ENCODE data around the gene ENG. TPM values are rescaled to one million over a fixed set of nuclear protein-coding genes. Genes with fewer than 3 reads are reported as not detected.
A peak's percentile ranks its signal among the peaks of the same experiment; 100 is the strongest.

The ENG gene
- polyA plus RNA-seq, 2 donors = 11.1 to 17.9 TPM

DNA sequence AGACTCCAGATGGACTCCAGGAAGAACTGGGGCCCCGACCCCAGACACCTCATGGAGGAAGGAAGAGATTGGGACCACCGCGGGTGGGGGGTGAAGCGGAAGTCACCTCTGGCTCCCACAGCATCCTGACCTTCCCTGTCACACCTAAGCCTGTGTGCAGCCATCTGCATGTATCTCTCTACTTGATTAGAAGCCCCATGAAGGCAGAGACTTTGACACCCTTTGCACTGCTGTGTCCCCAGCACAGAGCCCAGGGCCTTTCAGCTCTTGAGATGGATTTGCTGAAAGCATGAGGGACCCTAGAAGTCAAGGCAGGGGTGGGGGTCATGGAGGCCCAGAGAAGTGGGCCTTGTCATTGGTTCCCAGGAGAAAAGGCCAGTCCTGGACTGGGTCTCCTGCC lies 2.8 kb upstream of the ENG start:
- H3K27me3 ChIP-seq (ENCODE audit: control insufficient read depth in 1 of 2, insufficient read depth in 2 of 2, low read length in 2 of 2) = no peaks in the 10 kb centered on the region
- no peak overlapping the region for H3K27ac ChIP-seq (ENCODE audit: low read depth in 2 of 2, low read length in 1 of 2)
- no peaks in the 10 kb centered on the region for H3K9me3 ChIP-seq (ENCODE audit: control insufficient read depth in 2 of 2, insufficient read depth in 1 of 2, low read depth in 1 of 2, low read length in 1 of 2)
- H3K4me3 ChIP-seq (ENCODE audit: low read depth in 1 of 2, low read length in 2 of 2) = no peak overlapping the region
- peaks cover 0 to 4% of the 10 kb centered on the region in 2 donors for H3K4me1 ChIP-seq (ENCODE audit: control insufficient read depth in 2 of 2, insufficient read depth in 2 of 2, low read length in 1 of 2)
- WGBS, 2 donors = 48 to 63% methylated on average over 4 of the region's 4 CpGs
- no peaks in the 10 kb centered on the region for H3K36me3 ChIP-seq (ENCODE audit: control insufficient read depth in 2 of 2, insufficient read depth in 2 of 2, low read length in 1 of 2)

- no peaks in the 10 kb centered on the region for H3K27me3 ChIP-seq (ENCODE audit: control insufficient read depth in 1 of 2, insufficient read depth in 2 of 2, low read length in 2 of 2)
- no peak overlapping the region for H3K27ac ChIP-seq (ENCODE audit: low read depth in 2 of 2, low read length in 1 of 2)
- no peak overlapping the region for H3K4me3 ChIP-seq (ENCODE audit: low read depth in 1 of 2, low read length in 2 of 2)
- no peaks in the 10 kb centered on the region for H3K9me3 ChIP-seq (ENCODE audit: control insufficient read depth in 2 of 2, insufficient read depth in 1 of 2, low read depth in 1 of 2, low read length in 1 of 2)
- H3K4me1 ChIP-seq (ENCODE audit: control insufficient read depth in 2 of 2, insufficient read depth in 2 of 2, low read length in 1 of 2) = peaks cover 0 to 4% of the 10 kb centered on the region in 2 donors
- WGBS, 2 donors = 84 to 89% methylated on average over 8 of the region's 8 CpGs
- no peaks in the 10 kb centered on the region for H3K36me3 ChIP-seq (ENCODE audit: control insufficient read depth in 2 of 2, insufficient read depth in 2 of 2, low read length in 1 of 2)
Observed at GRCh38 chr9:127856729-127857116, 2.3 kb upstream of the ENG start.

DNA sequence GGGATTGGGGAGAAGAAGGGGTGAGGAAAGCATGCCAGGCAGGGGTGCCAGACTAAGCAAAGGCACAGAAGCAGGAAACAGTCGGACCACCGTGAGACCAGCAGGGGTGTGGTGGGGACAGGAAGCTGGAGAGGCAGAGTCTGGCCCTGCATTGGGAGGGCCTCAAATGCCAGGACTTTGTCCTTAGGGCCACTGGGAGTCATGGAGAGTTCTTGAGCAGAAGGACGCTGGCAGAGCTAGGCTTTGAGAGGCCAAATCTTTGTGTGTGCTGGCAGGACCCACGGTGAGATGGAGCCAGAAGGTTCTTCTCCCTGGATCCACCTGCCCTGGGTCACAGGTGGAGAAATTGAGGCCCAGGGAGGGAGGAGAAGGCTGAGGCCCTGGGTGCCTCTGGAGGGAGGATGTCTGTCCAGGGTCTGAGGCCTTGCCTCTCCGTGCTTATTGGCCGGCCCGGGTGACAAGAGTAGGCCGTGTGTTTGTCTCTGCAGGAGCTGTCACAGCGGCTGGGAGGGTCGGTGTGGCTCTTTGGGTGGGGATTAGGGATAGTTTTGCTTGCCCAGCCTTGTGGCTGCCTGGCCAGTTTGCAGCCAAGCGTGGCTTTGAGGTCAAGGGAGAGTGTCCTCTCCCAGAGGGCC lies 1.8 kb upstream of the ENG start:
- Histone ChIP-seq H3K4me3 (ENCODE audit: low read depth in 1 of 2, low read length in 2 of 2) (no peak overlapping the region), H3K36me3 (ENCODE audit: control insufficient read depth in 2 of 2, insufficient read depth in 2 of 2, low read length in 1 of 2) (no peaks in the 10 kb centered on the region), H3K9me3 (ENCODE audit: control insufficient read depth in 2 of 2, insufficient read depth in 1 of 2, low read depth in 1 of 2, low read length in 1 of 2) (no peaks in the 10 kb centered on the region), H3K27ac (ENCODE audit: low read depth in 2 of 2, low read length in 1 of 2) (no peak overlapping the region), H3K27me3 (ENCODE audit: control insufficient read depth in 1 of 2, insufficient read depth in 2 of 2, low read length in 2 of 2) (no peaks in the 10 kb centered on the region), H3K4me1 (ENCODE audit: control insufficient read depth in 2 of 2, insufficient read depth in 2 of 2, low read length in 1 of 2) (peaks cover 0 to 4% of the 10 kb centered on the region in 2 donors)
- 76 to 77% methylated on average over 11 of the region's 11 CpGs for WGBS, 2 donors

DNA sequence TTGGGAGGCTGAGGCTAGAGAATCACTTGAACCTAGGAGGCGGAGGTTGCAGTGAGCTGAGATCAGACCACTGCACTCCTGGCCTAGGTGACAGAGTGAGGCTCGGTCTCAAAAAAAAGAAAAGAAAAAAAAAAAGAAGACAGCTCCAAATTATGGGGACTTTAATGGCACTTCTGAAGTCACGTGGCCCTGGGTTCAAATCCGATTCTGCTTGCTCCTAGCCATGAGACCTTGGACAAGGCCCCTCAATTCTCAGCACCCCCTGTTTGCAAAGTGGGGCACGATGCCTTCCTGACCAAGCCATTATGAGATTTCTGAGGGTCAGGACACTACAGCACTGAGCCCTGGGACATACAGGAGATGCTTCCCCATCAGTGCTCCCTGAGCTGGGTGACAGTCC lies 1.1 kb upstream of the ENG start:
- Histone ChIP-seq H3K36me3 (ENCODE audit: control insufficient read depth in 2 of 2, insufficient read depth in 2 of 2, low read length in 1 of 2) (no peaks in the 10 kb centered on the region), H3K27ac (ENCODE audit: low read depth in 2 of 2, low read length in 1 of 2) (no peak overlapping the region), H3K4me1 (ENCODE audit: control insufficient read depth in 2 of 2, insufficient read depth in 2 of 2, low read length in 1 of 2) (peaks cover 0 to 4% of the 10 kb centered on the region in 2 donors), H3K9me3 (ENCODE audit: control insufficient read depth in 2 of 2, insufficient read depth in 1 of 2, low read depth in 1 of 2, low read length in 1 of 2) (no peaks in the 10 kb centered on the region), H3K27me3 (ENCODE audit: control insufficient read depth in 1 of 2, insufficient read depth in 2 of 2, low read length in 2 of 2) (no peaks in the 10 kb centered on the region), H3K4me3 (ENCODE audit: low read depth in 1 of 2, low read length in 2 of 2) (no peak overlapping the region)
- WGBS, 2 donors = 92 to 93% methylated on average over 5 of the region's 5 CpGs

GRCh38 chr9:127854960-127855359 lies 502 bp upstream of the ENG start:
- H3K4me1 ChIP-seq (ENCODE audit: control insufficient read depth in 2 of 2, insufficient read depth in 2 of 2, low read length in 1 of 2) = peaks cover 0 to 4% of the 10 kb centered on the region in 2 donors
- H3K9me3 ChIP-seq (ENCODE audit: control insufficient read depth in 2 of 2, insufficient read depth in 1 of 2, low read depth in 1 of 2, low read length in 1 of 2) = no peaks in the 10 kb centered on the region
- H3K27me3 ChIP-seq (ENCODE audit: control insufficient read depth in 1 of 2, insufficient read depth in 2 of 2, low read length in 2 of 2) = no peaks in the 10 kb centered on the region
- H3K4me3 ChIP-seq (ENCODE audit: low read depth in 1 of 2, low read length in 2 of 2) = no peak overlapping the region
- H3K27ac ChIP-seq (ENCODE audit: low read depth in 2 of 2, low read length in 1 of 2) = peak overlapping the region; percentile 6 to 73
- H3K36me3 ChIP-seq (ENCODE audit: control insufficient read depth in 2 of 2, insufficient read depth in 2 of 2, low read length in 1 of 2) = no peaks in the 10 kb centered on the region
- 70 to 73% methylated on average over 11 of the region's 11 CpGs for WGBS, 2 donors

- H3K4me1 ChIP-seq (ENCODE audit: control insufficient read depth in 2 of 2, insufficient read depth in 2 of 2, low read length in 1 of 2) = peaks cover 0 to 4% of the 10 kb centered on the region in 2 donors
- 52 to 57% methylated on average over 13 of the region's 13 CpGs for whole genome bisulfite sequencing, 2 donors
- peaks cover 0 to 5% of the 10 kb centered on the region in 2 donors for H3K9me3 ChIP-seq (ENCODE audit: control insufficient read depth in 2 of 2, insufficient read depth in 1 of 2, low read depth in 1 of 2, low read length in 1 of 2)
Observed at GRCh38 chr9:127853312-127854183, 910 bp downstream of the ENG start.

GRCh38 chr9:127852829-127853228 lies 1.6 kb downstream of the ENG start:
- peaks cover 0 to 4% of the 10 kb centered on the region in 2 donors for H3K4me1 ChIP-seq (ENCODE audit: control insufficient read depth in 2 of 2, insufficient read depth in 2 of 2, low read length in 1 of 2)
- H3K27ac ChIP-seq (ENCODE audit: low read depth in 2 of 2, low read length in 1 of 2) = peak overlapping the region; percentile 8 to 73
- H3K27me3 ChIP-seq (ENCODE audit: control insufficient read depth in 1 of 2, insufficient read depth in 2 of 2, low read length in 2 of 2) = no peaks in the 10 kb centered on the region
- H3K9me3 ChIP-seq (ENCODE audit: control insufficient read depth in 2 of 2, insufficient read depth in 1 of 2, low read depth in 1 of 2, low read length in 1 of 2) = peaks cover 0 to 6% of the 10 kb centered on the region in 2 donors
- no peaks in the 10 kb centered on the region for H3K36me3 ChIP-seq (ENCODE audit: control insufficient read depth in 2 of 2, insufficient read depth in 2 of 2, low read length in 1 of 2)
- WGBS, 2 donors = 74 to 80% methylated on average over 9 of the region's 9 CpGs
- H3K4me3 ChIP-seq (ENCODE audit: low read depth in 1 of 2, low read length in 2 of 2) = peak overlapping the region; percentile 20 to 56

More at GRCh38 chr9:127853312-127854183, 910 bp downstream of the ENG start:
- H3K4me3 ChIP-seq (ENCODE audit: low read depth in 1 of 2, low read length in 2 of 2) = peak overlapping the region; percentile 29 to 56
- no peaks in the 10 kb centered on the region for H3K36me3 ChIP-seq (ENCODE audit: control insufficient read depth in 2 of 2, insufficient read depth in 2 of 2, low read length in 1 of 2)
- H3K27me3 ChIP-seq (ENCODE audit: control insufficient read depth in 1 of 2, insufficient read depth in 2 of 2, low read length in 2 of 2) = no peaks in the 10 kb centered on the region
- peak overlapping the region; percentile 73 to 75 for H3K27ac ChIP-seq (ENCODE audit: low read depth in 2 of 2, low read length in 1 of 2)

- no peak overlapping the region for H3K4me3 ChIP-seq (ENCODE audit: low read depth in 1 of 2, low read length in 2 of 2)
- peaks cover 0 to 8% of the 10 kb centered on the region in 2 donors for H3K4me1 ChIP-seq (ENCODE audit: control insufficient read depth in 2 of 2, insufficient read depth in 2 of 2, low read length in 1 of 2)
- H3K27ac ChIP-seq (ENCODE audit: low read depth in 2 of 2, low read length in 1 of 2) = no peak overlapping the region
- WGBS, 2 donors = 87 to 88% methylated on average over 17 of the region's 17 CpGs
- peaks cover 0 to 6% of the 10 kb centered on the region in 2 donors for H3K9me3 ChIP-seq (ENCODE audit: control insufficient read depth in 2 of 2, insufficient read depth in 1 of 2, low read depth in 1 of 2, low read length in 1 of 2)
- H3K27me3 ChIP-seq (ENCODE audit: control insufficient read depth in 1 of 2, insufficient read depth in 2 of 2, low read length in 2 of 2) = no peaks in the 10 kb centered on the region
- H3K36me3 ChIP-seq (ENCODE audit: control insufficient read depth in 2 of 2, insufficient read depth in 2 of 2, low read length in 1 of 2) = no peaks in the 10 kb centered on the region
Observed at GRCh38 chr9:127850286-127850830, 4.1 kb downstream of the ENG start.

DNA sequence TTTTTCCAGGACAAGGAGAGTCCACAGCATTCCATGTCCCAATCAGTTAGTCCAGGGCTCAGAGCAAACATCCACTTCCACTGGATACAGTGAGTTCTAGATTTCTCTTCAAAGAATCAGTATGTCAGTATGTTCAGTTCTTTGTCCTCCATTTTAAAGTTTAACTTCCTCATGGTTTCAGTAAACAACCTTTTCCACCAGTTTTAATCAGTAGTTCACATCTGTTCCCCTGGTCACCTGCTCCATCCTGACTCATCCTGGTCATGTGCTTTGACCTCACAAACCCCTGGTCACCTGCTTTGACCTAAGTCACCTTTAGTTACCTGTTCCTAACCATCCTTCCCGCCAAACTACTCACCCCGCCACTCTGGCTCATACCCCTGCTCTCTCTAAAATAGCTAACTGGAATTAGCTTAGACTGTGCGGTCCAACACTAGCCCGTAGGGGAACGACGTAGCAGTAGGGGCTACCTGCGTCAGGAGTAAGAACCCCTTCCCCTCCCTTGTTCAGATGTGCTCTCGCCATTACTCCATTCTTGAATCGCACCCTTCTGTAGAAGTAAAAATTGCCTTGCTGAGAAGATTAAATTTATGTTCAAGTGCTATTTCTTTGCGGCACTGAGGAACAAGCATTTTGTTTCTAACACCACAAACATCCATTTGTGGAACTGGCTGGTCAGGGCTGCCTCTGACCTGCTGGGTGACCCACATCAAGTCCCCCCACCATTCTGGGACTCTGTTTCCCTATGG lies 5.5 kb downstream of the ENG start:
- Histone ChIP-seq H3K4me1 (ENCODE audit: control insufficient read depth in 2 of 2, insufficient read depth in 2 of 2, low read length in 1 of 2) (peaks cover 2 to 4% of the 10 kb centered on the region in 2 donors), H3K36me3 (ENCODE audit: control insufficient read depth in 2 of 2, insufficient read depth in 2 of 2, low read length in 1 of 2) (no peaks in the 10 kb centered on the region), H3K27ac (ENCODE audit: low read depth in 2 of 2, low read length in 1 of 2) (no peak overlapping the region), H3K27me3 (ENCODE audit: control insufficient read depth in 1 of 2, insufficient read depth in 2 of 2, low read length in 2 of 2) (no peaks in the 10 kb centered on the region), H3K9me3 (ENCODE audit: control insufficient read depth in 2 of 2, insufficient read depth in 1 of 2, low read depth in 1 of 2, low read length in 1 of 2) (peaks cover 0 to 6% of the 10 kb centered on the region in 2 donors), H3K4me3 (ENCODE audit: low read depth in 1 of 2, low read length in 2 of 2) (no peak overlapping the region)
- 90% methylated on average over 9 to 10 of the region's 10 CpGs for WGBS, 2 donors

Measured in esophagus (tissue), 2 donors.